Neural cell (in vitro differentiated cells): Measurements from ENCODE around the gene PPP3CA.

ENCODE experiments used
- CTCF ChIP-seq: fragments of 450-650 bp; IDR thresholded peaks from 2 replicates; pipeline ENCODE4 v1.5.1; 2014; ENCODE audit warnings: antibody characterized with exemption, mild to moderate bottlenecking, moderate library complexity; ENCODE audit not compliant: poor library complexity, severe bottlenecking
- EP300 ChIP-seq: fragments of 450-650 bp; conservative IDR thresholded peaks from 2 replicates; pipeline ENCODE4 v1.6.1; 2014; ENCODE audit warnings: antibody characterized with exemption, mild to moderate bottlenecking, moderate library complexity; ENCODE audit not compliant: poor library complexity, severe bottlenecking
- EZH2 ChIP-seq: fragments of 200-600, 300-800 bp; shearing (Covaris generic), sonication (generic); IDR thresholded peaks from 2 replicates; pipeline ENCODE4 v1.6.1; 2014; ENCODE audit warnings: antibody characterized with exemption, low read length, borderline replicate concordance, mild to moderate bottlenecking; ENCODE audit not compliant: insufficient read depth, poor library complexity, severe bottlenecking
- POLR2AphosphoS5 ChIP-seq: IDR thresholded peaks from 2 replicates; pipeline ENCODE4 v1.6.1; 2012
- REST ChIP-seq: IDR thresholded peaks from 2 replicates; pipeline ENCODE4 v1.6.1; 2012; ENCODE audit warnings: borderline replicate concordance
- TAF1 ChIP-seq: IDR thresholded peaks from 2 replicates; pipeline ENCODE4 v1.6.1; 2012; ENCODE audit warnings: low read depth

GRCh38 chr4:101229116-101229515, 118.2 kb downstream of the PPP3CA start:
- TF ChIP-seq EZH2 (no peak), POLR2AphosphoS5 (no peak), REST (no peak), CTCF (no peak), EP300 (no peak), TAF1 (no peak)
